ENCODE results near the gene CCDC8.

DNA sequence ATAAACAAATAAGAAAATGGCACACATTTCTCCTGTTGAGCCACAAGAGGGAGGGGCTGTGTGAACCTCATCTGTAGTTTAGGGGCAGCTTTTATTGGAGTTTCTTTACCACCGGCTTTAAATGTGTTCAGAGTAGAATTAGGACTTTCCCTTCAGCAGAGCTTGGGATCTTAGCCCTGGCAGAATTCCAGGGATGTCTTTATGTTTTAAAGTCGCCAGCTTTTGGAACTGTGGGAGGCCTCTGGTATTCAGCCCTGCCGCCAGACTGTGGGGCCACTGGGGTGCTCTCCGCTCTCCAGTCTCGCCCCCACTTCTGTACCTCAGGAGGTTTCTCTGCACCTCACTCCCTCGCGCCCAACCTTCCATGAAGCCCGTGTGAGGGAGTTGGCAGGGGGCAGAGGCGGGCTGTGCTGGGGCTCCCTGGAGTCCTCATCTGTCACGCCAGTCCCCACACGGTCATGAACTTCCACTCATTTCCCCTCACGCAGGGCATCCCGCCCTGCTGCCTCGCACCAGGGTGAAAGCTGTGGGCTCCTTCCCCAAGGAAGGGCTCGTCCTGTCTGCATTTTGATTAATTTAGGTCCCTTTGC lies 31.5 kb downstream of the CCDC8 start:
- TF ChIP-seq, protein P1, sequence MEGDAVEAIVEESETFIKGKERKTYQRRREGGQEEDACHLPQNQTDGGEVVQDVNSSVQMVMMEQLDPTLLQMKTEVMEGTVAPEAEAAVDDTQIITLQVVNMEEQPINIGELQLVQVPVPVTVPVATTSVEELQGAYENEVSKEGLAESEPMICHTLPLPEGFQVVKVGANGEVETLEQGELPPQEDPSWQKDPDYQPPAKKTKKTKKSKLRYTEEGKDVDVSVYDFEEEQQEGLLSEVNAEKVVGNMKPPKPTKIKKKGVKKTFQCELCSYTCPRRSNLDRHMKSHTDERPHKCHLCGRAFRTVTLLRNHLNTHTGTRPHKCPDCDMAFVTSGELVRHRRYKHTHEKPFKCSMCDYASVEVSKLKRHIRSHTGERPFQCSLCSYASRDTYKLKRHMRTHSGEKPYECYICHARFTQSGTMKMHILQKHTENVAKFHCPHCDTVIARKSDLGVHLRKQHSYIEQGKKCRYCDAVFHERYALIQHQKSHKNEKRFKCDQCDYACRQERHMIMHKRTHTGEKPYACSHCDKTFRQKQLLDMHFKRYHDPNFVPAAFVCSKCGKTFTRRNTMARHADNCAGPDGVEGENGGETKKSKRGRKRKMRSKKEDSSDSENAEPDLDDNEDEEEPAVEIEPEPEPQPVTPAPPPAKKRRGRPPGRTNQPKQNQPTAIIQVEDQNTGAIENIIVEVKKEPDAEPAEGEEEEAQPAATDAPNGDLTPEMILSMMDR (IDR thresholded peaks at IDR 0.05): no peak
- TF ChIP-seq PHF8 (IDR thresholded peaks at IDR 0.05; ENCODE audit: borderline replicate concordance, low read depth): no peak
- no peak for TF ChIP-seq ZSCAN20 (CRISPR knock-in tag; IDR thresholded peaks at IDR 0.05)
- no peak for TF ChIP-seq EP300 (IDR thresholded peaks at IDR 0.05)
- no peak for TF ChIP-seq PBX3 (IDR thresholded peaks at IDR 0.05)
- TF ChIP-seq BHLHE40 (IDR thresholded peaks at IDR 0.05; ENCODE audit: low read depth, low read length): no peak
- TF ChIP-seq POLR2AphosphoS2 (conservative IDR thresholded peaks at IDR 0.05; ENCODE audit: low read length): no peak
- no peak for TF ChIP-seq REST (IDR thresholded peaks at IDR 0.05)

All from A549 (cell line).